ENCODE measurements around the gene GHRH.

GRCh38 chr20:37209661-37210314, 51.8 kb downstream of the GHRH start:
- TF ChIP-seq CTCF (IDR thresholded peaks at IDR 0.05; ENCODE audit: poor library complexity), result no peak
- TF ChIP-seq EZH2 (IDR thresholded peaks at IDR 0.05; ENCODE audit: borderline replicate concordance), result no peak
- TF ChIP-seq EZH2phosphoT487 (IDR thresholded peaks at IDR 0.05; ENCODE audit: low read depth, severe bottlenecking, unreplicated experiment), result no peak

Measured in hepatocyte (in vitro differentiated cells).